GM12873 (cell line): ENCODE results near the gene SLC25A1.

Experiments used
- CTCF ChIP-seq: IDR thresholded peaks from 2 replicates; pipeline ENCODE4 v1.5.1; 2012; ENCODE audit warnings: low read depth, mild to moderate bottlenecking, moderate library complexity, low read length, control low read depth; ENCODE audit not compliant: insufficient read depth; ENCODE audit errors: missing control alignments

SLC25A1 gene

GRCh38 chr22:19223110-19223509, 44.6 kb upstream of the SLC25A1 start:
- TF ChIP-seq CTCF, result no peak

- no peak for TF ChIP-seq CTCF
Observed at GRCh38 chr22:19222242-19223005, 43.9 kb upstream of the SLC25A1 start.

GRCh38 chr22:19220867-19221266, 42.3 kb upstream of the SLC25A1 start:
- TF ChIP-seq CTCF, result no peak

GRCh38 chr22:19218541-19219233, 40.2 kb upstream of the SLC25A1 start:
- no peak for TF ChIP-seq CTCF

GRCh38 chr22:19216579-19216978, 38.0 kb upstream of the SLC25A1 start:
- TF ChIP-seq CTCF, result no peak

- TF ChIP-seq CTCF, result no peak
Observed at GRCh38 chr22:19215360-19215759, 36.8 kb upstream of the SLC25A1 start.

GRCh38 chr22:19214078-19214473, 35.5 kb upstream of the SLC25A1 start:
- no peak for TF ChIP-seq CTCF
